HL-60 (cell line): ENCODE measurements around the gene UBASH3A.

Source experiments
- DNase-seq, 2 experiments: peaks; one replicate each; pipeline ENCODE4 v3.0.0-alpha.2; 2010 to 2020; ENCODE audit warnings: low read depth in 1 of 2, low spot score in 1 of 2
- H3K27ac ChIP-seq: fragments of 250-450 bp; sonication (Bioruptor Pico); replicated peaks from 2 replicates; pipeline ENCODE4 v1.5.1; 2020; ENCODE audit warnings: mild to moderate bottlenecking, moderate library complexity
- H3K27me3 ChIP-seq: fragments of 250-450 bp; sonication (Bioruptor Pico); 2 replicates; pipeline ENCODE4 v1.5.1; 2021; ENCODE audit warnings: mild to moderate bottlenecking, moderate library complexity; ENCODE audit not compliant: insufficient read depth, poor library complexity, severe bottlenecking
- H3K4me3 ChIP-seq: replicated peaks from 2 replicates; pipeline ENCODE4 v1.5.1; 2011; ENCODE audit warnings: mild to moderate bottlenecking, control low read depth, low read length; ENCODE audit not compliant: insufficient read depth
- CTCF ChIP-seq: IDR thresholded peaks from one replicate; pipeline ENCODE4 v1.5.1; 2011; ENCODE audit warnings: low read length, control low read depth, inconsistent platforms; ENCODE audit not compliant: insufficient read depth
- GABPA ChIP-seq: IDR thresholded peaks from 2 replicates; pipeline ENCODE4 v1.6.1; 2012; ENCODE audit warnings: low read depth
- POLR2AphosphoS5 ChIP-seq: IDR thresholded peaks from 2 replicates; pipeline ENCODE4 v1.6.1; 2012; ENCODE audit warnings: low read depth
- SPI1 ChIP-seq: IDR thresholded peaks from 2 replicates; pipeline ENCODE4 v1.6.1; 2012; ENCODE audit warnings: low read depth, mild to moderate bottlenecking, borderline replicate concordance
- TF ChIP-seq, protein P1 (sequence below): IDR thresholded peaks from 2 replicates; pipeline ENCODE4 v1.6.1; 2012; ENCODE audit warnings: low read depth; ENCODE audit not compliant: insufficient replicate concordance

UBASH3A gene

DNA sequence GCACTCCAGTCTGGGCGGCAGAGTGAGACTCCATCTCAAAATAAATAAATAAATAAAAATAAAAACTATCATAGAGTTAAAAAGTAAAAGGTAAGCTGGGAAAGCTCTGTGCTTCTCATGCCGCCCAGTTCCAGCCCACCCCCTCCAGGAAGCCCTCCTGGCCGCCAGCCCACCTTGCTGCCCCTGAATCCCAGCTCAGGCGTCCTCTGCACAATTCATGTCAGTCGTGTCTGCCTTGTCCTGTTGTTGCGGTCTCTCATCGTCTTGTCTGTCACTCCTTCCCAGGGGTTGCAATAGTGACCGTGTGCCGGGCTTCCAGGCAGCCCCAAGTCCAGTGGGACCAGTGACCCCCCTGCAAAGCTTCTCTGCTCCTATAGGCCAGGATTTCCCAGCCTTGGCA, 48.2 kb downstream of the UBASH3A start:
- DNase-seq = no peak
- no peak for TF ChIP-seq GABPA
- TF ChIP-seq, protein P1, sequence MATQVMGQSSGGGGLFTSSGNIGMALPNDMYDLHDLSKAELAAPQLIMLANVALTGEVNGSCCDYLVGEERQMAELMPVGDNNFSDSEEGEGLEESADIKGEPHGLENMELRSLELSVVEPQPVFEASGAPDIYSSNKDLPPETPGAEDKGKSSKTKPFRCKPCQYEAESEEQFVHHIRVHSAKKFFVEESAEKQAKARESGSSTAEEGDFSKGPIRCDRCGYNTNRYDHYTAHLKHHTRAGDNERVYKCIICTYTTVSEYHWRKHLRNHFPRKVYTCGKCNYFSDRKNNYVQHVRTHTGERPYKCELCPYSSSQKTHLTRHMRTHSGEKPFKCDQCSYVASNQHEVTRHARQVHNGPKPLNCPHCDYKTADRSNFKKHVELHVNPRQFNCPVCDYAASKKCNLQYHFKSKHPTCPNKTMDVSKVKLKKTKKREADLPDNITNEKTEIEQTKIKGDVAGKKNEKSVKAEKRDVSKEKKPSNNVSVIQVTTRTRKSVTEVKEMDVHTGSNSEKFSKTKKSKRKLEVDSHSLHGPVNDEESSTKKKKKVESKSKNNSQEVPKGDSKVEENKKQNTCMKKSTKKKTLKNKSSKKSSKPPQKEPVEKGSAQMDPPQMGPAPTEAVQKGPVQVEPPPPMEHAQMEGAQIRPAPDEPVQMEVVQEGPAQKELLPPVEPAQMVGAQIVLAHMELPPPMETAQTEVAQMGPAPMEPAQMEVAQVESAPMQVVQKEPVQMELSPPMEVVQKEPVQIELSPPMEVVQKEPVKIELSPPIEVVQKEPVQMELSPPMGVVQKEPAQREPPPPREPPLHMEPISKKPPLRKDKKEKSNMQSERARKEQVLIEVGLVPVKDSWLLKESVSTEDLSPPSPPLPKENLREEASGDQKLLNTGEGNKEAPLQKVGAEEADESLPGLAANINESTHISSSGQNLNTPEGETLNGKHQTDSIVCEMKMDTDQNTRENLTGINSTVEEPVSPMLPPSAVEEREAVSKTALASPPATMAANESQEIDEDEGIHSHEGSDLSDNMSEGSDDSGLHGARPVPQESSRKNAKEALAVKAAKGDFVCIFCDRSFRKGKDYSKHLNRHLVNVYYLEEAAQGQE = no peak
- no peak for TF ChIP-seq SPI1
- no peak for TF ChIP-seq POLR2AphosphoS5
- TF ChIP-seq CTCF = no peak

GRCh38 chr21:42452401-42453223, 48.9 kb downstream of the UBASH3A start:
- Histone ChIP-seq H3K27me3 (no peaks in the 10 kb centered on the region), H3K4me3 (no peak overlapping the region), H3K27ac (no peak overlapping the region)
- TF ChIP-seq, protein P1 = no peak
- TF ChIP-seq CTCF = no peak
- no peak for TF ChIP-seq GABPA
- no peak for TF ChIP-seq POLR2AphosphoS5
- DNase-seq = no peak

More for the DNA sequence above, 48.2 kb downstream of the UBASH3A start:
- no peak overlapping the region for H3K27ac ChIP-seq
- H3K4me3 ChIP-seq = no peak overlapping the region
- no peaks in the 10 kb centered on the region for H3K27me3 ChIP-seq

DNA sequence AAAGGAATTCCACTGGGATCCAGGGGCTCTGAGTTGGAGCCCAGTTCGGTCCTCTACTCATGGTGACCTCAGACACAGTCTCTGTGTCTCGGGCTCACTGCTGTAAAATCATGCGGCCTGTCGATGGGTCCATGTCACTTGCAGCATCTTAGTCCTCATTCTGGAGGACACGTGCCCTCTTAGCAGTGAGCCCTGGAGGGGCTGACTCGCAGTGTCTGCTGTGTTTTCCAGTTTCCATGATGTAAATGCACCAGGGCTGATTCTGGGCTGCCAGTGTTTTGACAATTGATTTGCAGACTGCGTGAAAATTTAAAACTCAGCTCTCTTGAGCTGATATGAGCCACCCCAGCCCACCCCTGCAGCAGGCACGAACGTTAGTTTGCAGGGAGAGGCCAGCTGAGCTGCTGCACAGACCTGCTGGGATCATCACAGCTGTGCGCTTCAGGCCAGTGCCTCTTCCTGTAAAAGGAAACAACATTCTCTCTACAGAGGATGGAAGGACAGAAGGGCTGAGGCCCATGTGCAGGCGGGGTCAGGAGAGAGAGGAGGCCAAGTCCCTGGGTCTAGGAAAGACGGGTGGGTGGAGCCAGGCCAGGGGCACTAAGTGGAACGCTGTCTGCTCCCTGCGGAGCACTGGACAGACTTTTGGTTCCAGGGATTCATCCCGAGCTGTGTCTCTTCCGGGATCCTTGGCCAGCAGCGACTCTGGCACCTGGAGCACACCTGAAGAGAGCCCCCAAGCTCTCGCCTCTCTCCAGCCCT, 49.7 kb downstream of the UBASH3A start:
- DNase-seq = no peak
- H3K27ac ChIP-seq = no peak overlapping the region
- no peak overlapping the region for H3K4me3 ChIP-seq
- no peaks in the 10 kb centered on the region for H3K27me3 ChIP-seq
- TF ChIP-seq SPI1 (no peak), CTCF (no peak), GABPA (no peak), POLR2AphosphoS5 (no peak)
- TF ChIP-seq, protein P1 = no peak
